OCI-LY1 (cell line): ENCODE results near the gene CD3G.

Experiments
- EZH2 ChIP-seq: fragments of 200-600 bp; sonication (generic), shearing (Covaris generic); IDR thresholded peaks from 2 replicates; pipeline ENCODE4 v1.8.0; 2017; ENCODE audit warnings: borderline replicate concordance, mixed run types, mild to moderate bottlenecking, antibody characterized with exemption, low read length, moderate library complexity, mixed read lengths
- TF ChIP-seq, protein P1 (sequence below): fragments of 200-600 bp; sonication (generic), shearing (Covaris generic); IDR thresholded peaks from 2 replicates; pipeline ENCODE4 v1.5.1; 2017; ENCODE audit warnings: mild to moderate bottlenecking, antibody characterized with exemption, low read length, moderate library complexity, mixed read lengths

- TF ChIP-seq, protein P1, sequence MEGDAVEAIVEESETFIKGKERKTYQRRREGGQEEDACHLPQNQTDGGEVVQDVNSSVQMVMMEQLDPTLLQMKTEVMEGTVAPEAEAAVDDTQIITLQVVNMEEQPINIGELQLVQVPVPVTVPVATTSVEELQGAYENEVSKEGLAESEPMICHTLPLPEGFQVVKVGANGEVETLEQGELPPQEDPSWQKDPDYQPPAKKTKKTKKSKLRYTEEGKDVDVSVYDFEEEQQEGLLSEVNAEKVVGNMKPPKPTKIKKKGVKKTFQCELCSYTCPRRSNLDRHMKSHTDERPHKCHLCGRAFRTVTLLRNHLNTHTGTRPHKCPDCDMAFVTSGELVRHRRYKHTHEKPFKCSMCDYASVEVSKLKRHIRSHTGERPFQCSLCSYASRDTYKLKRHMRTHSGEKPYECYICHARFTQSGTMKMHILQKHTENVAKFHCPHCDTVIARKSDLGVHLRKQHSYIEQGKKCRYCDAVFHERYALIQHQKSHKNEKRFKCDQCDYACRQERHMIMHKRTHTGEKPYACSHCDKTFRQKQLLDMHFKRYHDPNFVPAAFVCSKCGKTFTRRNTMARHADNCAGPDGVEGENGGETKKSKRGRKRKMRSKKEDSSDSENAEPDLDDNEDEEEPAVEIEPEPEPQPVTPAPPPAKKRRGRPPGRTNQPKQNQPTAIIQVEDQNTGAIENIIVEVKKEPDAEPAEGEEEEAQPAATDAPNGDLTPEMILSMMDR, result no peak
- no peak for TF ChIP-seq EZH2
Observed at GRCh38 chr11:118401151-118401879, 57.2 kb downstream of the CD3G start, which contains the start of gene ATP5MG.
